K562 (cell line): Measurements from ENCODE around the gene GTF3C4.

Experiments used
- CBX8 ChIP-seq: fragments of 200-600 bp; sonication (generic); IDR thresholded peaks from 2 replicates; pipeline ENCODE4 v1.6.1; 2012; ENCODE audit warnings: borderline replicate concordance, mixed run types, low read depth, mild to moderate bottlenecking, moderate library complexity, mixed read lengths, low read length, control low read depth, inconsistent platforms; ENCODE audit not compliant: poor library complexity, severe bottlenecking; ENCODE audit errors: extremely low read depth
- POLR2AphosphoS5 ChIP-seq: IDR thresholded peaks from 2 replicates; pipeline ENCODE4 v1.6.1; 2011; ENCODE audit warnings: mild to moderate bottlenecking, low read depth, low read length, moderate library complexity; ENCODE audit not compliant: control insufficient read depth, insufficient read depth

DNA sequence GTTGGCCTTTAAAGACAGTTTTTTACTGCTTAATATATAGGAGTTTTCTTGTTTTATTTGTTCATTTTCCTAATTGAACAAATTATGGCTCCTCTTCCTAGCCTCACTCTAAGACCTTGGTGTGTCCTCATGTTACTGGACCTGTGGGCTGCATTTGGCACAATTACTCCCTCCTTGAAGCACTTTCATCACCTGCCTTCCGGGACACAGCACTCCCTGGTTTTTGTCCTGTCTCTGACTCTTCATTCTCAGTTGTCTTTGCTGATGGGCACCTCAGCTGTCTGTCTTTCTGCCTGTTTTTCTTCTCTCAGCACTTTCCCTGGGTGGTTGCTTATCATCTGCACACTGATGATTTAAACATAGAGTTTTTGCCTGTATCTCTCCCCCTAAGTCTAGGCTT lies 13.6 kb downstream of the GTF3C4 start:
- TF ChIP-seq CBX8 (no peak), POLR2AphosphoS5 (no peak)
